ENCODE data around the gene NFKBIE.

The NFKBIE gene

GRCh38 chr6:44298055-44298803, 32.9 kb upstream of the NFKBIE start:
- H3K4me1 ChIP-seq: no peaks in the 10 kb centered on the region
- no peak for TF ChIP-seq Cebpa-rat (IDR thresholded peaks at IDR 0.05)
- H3K9ac ChIP-seq: no peak overlapping the region
- H3K4me3 ChIP-seq: no peak overlapping the region
- no peak overlapping the region for H3K27ac ChIP-seq
- H3K36me3 ChIP-seq: peaks cover 48% of the 10 kb centered on the region
- H4K20me1 ChIP-seq: peaks cover 63% of the 10 kb centered on the region
- H3K4me2 ChIP-seq: no peak overlapping the region
- H3K9me3 ChIP-seq: no peaks in the 10 kb centered on the region
- peaks cover 50% of the 10 kb centered on the region for H3K27me3 ChIP-seq

GRCh38 chr6:44297063-44298038, 32.0 kb upstream of the NFKBIE start:
- no peak overlapping the region for H3K4me2 ChIP-seq

GRCh38 chr6:44294832-44295791, 29.8 kb upstream of the NFKBIE start:
- peaks cover 50% of the 10 kb centered on the region for H4K20me1 ChIP-seq
- H3K9me3 ChIP-seq: no peaks in the 10 kb centered on the region
- no peak overlapping the region for H3K4me2 ChIP-seq
- no peaks in the 10 kb centered on the region for H3K4me1 ChIP-seq
- H3K9ac ChIP-seq: no peak overlapping the region
- no peak overlapping the region for H3K4me3 ChIP-seq
- no peak for TF ChIP-seq Cebpa-rat (IDR thresholded peaks at IDR 0.05)
- peaks cover 54% of the 10 kb centered on the region for H3K27me3 ChIP-seq
- H3K27ac ChIP-seq: no peak overlapping the region
- H3K36me3 ChIP-seq: peaks cover 17% of the 10 kb centered on the region

More at GRCh38 chr6:44297063-44298038, 32.0 kb upstream of the NFKBIE start:
- no peak overlapping the region for H3K4me3 ChIP-seq
- H3K9ac ChIP-seq: no peak overlapping the region
- peaks cover 57% of the 10 kb centered on the region for H4K20me1 ChIP-seq
- peaks cover 39% of the 10 kb centered on the region for H3K36me3 ChIP-seq
- no peaks in the 10 kb centered on the region for H3K4me1 ChIP-seq
- no peaks in the 10 kb centered on the region for H3K9me3 ChIP-seq
- no peak overlapping the region for H3K27ac ChIP-seq
- peaks cover 50% of the 10 kb centered on the region for H3K27me3 ChIP-seq
- TF ChIP-seq Cebpa-rat (IDR thresholded peaks at IDR 0.05): no peak

GRCh38 chr6:44292661-44293365, 27.5 kb upstream of the NFKBIE start:
- Histone ChIP-seq H3K36me3 (no peaks in the 10 kb centered on the region), H4K20me1 (peaks cover 29% of the 10 kb centered on the region), H3K9me3 (no peaks in the 10 kb centered on the region), H3K9ac (no peak overlapping the region), H3K4me3 (no peak overlapping the region), H3K4me1 (no peaks in the 10 kb centered on the region), H3K27ac (no peak overlapping the region), H3K27me3 (peaks cover 34% of the 10 kb centered on the region), H3K4me2 (no peak overlapping the region)
- TF ChIP-seq Cebpa-rat (IDR thresholded peaks at IDR 0.05): no peak

DNA sequence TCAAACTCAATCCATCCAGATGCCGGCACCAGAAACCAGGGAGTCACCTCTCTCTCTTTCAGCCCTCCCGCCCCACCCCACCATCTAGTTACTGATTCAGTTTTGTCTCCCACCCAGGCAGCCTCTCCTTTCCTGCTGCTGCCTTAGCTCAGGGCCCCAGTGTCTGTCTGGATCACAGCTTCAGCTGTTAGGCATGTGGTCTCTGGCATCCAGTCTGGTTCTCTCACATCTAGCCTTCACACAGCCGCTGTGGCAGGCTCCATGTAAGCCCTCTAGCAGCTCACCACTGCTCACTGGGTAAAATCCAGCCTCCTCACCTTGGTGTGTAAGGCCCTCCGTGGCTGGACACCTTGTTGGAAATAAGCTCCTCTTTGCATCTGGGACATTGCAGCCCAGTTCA, 26.5 kb upstream of the NFKBIE start:
- no peaks in the 10 kb centered on the region for H3K9me3 ChIP-seq
- H3K4me1 ChIP-seq: no peaks in the 10 kb centered on the region
- no peak overlapping the region for H3K9ac ChIP-seq
- H3K4me3 ChIP-seq: no peak overlapping the region
- no peak overlapping the region for H3K27ac ChIP-seq
- peaks cover 19% of the 10 kb centered on the region for H4K20me1 ChIP-seq
- no peak for TF ChIP-seq Cebpa-rat (IDR thresholded peaks at IDR 0.05)
- H3K27me3 ChIP-seq: peaks cover 25% of the 10 kb centered on the region
- no peak overlapping the region for H3K4me2 ChIP-seq
- H3K36me3 ChIP-seq: no peaks in the 10 kb centered on the region

DNA sequence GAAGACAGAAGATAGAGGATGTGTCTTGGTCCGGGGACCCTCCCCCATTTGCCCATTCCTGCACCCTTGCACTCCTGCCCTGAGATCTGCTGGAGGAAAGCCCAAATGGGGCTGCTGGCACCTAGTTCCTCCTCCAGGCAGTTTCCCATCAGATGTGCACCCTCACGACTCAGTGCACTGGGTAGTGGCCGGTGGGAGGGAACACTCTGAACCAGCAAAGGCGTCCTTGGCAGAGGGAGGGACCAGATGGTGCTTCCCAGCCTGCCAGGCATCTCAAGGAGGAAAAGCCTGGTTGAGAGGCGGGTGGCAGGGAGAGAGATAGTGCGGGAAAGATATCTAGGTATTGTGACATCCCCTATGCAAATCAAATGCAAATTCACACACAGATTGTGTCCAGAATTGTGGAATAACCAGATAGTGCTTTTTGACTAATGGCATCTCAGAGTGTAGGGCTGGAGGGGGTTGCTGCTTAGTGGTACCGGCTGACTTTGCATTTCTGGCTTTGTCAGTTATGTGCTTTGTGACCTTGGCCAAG, 24.4 kb upstream of the NFKBIE start:
- H4K20me1 ChIP-seq: peaks cover under 1% of the 10 kb centered on the region; the same call in 1 of the 2 replicates
- H3K27ac ChIP-seq: no peak overlapping the region
- no peaks in the 10 kb centered on the region for H3K36me3 ChIP-seq
- no peaks in the 10 kb centered on the region for H3K4me1 ChIP-seq
- H3K4me2 ChIP-seq: no peak overlapping the region
- H3K9me3 ChIP-seq: no peaks in the 10 kb centered on the region
- H3K27me3 ChIP-seq: peaks cover 6% of the 10 kb centered on the region; the same call in 1 of the 2 replicates
- TF ChIP-seq Cebpa-rat (IDR thresholded peaks at IDR 0.05): no peak
- no peak overlapping the region for H3K4me3 ChIP-seq
- no peak overlapping the region for H3K9ac ChIP-seq

DNA sequence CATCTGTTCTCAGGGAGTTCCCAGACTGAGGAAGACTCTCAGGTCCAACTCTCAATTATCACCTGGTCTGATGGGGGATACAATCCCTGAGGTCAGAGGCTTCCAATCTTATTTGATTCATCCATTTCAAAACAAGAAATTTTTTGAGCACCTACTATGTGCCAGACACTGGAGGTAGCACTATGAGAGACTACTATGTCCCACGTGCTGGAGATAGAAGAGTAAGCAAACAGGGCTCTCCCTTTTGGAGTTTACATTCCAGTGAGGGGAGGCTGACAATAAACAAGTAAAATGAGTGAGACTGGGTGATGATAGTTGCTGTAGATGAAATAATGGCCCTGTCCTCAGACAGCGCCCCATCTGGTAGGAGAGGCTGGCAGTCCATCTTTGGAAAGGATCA, 21.4 kb upstream of the NFKBIE start:
- no peak overlapping the region for H3K9ac ChIP-seq
- no peak for TF ChIP-seq Cebpa-rat (IDR thresholded peaks at IDR 0.05)
- no peak overlapping the region for H3K27ac ChIP-seq
- no peaks in the 10 kb centered on the region for H3K4me1 ChIP-seq
- peaks cover 24% of the 10 kb centered on the region; the same call in 1 of the 2 replicates for H3K27me3 ChIP-seq
- no peaks in the 10 kb centered on the region for H3K36me3 ChIP-seq
- H3K4me2 ChIP-seq: no peak overlapping the region
- H3K9me3 ChIP-seq: no peaks in the 10 kb centered on the region
- H4K20me1 ChIP-seq: peaks cover 12% of the 10 kb centered on the region; the same call in 1 of the 2 replicates
- H3K4me3 ChIP-seq: no peak overlapping the region

- peaks cover 12% of the 10 kb centered on the region; the same call in 1 of the 2 replicates for H4K20me1 ChIP-seq
- TF ChIP-seq Cebpa-rat (IDR thresholded peaks at IDR 0.05): no peak
- no peak overlapping the region for H3K4me2 ChIP-seq
These were observed 20.9 kb upstream of the NFKBIE start for GRCh38 chr6:44286285-44286565.

More at GRCh38 chr6:44286285-44286565, 20.9 kb upstream of the NFKBIE start:
- no peak overlapping the region for H3K27ac ChIP-seq
- H3K4me3 ChIP-seq: no peak overlapping the region
- H3K4me1 ChIP-seq: no peaks in the 10 kb centered on the region
- H3K27me3 ChIP-seq: peaks cover 21% of the 10 kb centered on the region; the same call in 1 of the 2 replicates
- no peaks in the 10 kb centered on the region for H3K36me3 ChIP-seq
- no peak overlapping the region for H3K9ac ChIP-seq
- no peaks in the 10 kb centered on the region for H3K9me3 ChIP-seq
